Thyroid gland (tissue), 4 donors: ENCODE results near the gene DNAAF8.

ENCODE experiments used
- POLR2A ChIP-seq, 2 donors: fragments of 450-650 bp; IDR thresholded peaks; one replicate each; pipeline ENCODE4 v1.6.1; 2017; ENCODE audit warnings: antibody characterized with exemption in 2 of 2, mild to moderate bottlenecking in 2 of 2, moderate library complexity in 1 of 2
- TF ChIP-seq, protein P1 (sequence below), 6 experiments: fragments of 200-600 bp in 3 of 6; fragments of 450-650 bp in 3 of 6; sonication (generic) in 3 of 6; IDR thresholded peaks; one replicate each; pipeline ENCODE4 v1.5.1; 2016 to 2019; ENCODE audit warnings: antibody characterized with exemption in 6 of 6, mild to moderate bottlenecking in 2 of 6, inconsistent platforms in 1 of 6, moderate library complexity in 1 of 6

DNA sequence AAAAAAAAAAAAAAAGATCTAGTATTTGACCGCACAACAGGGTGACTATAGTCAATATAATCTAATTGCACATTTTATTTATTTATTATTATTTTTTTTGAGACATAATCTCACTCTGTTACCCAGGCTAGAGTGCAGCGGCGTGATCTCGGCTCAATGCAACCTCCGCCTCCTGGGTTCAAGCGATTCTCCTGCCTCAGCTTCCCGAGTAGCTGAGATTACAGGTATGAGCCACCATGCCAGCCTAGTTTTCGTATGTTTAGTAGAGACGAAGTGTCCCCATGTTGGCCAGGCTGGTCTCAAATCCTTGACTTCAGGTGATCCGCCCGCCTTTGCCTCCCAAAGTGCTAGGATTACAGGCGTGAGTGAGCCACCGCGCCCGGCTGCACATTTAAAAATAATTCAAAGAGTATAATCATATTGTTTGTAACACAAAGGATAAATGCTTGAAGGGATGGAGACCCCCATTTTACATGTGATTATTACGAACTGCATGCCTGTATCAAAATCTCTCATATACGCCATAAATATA, 1.1 kb upstream of the DNAAF8 start:
- no peak for TF ChIP-seq POLR2A (IDR thresholded peaks at IDR 0.05)
- TF ChIP-seq, protein P1, sequence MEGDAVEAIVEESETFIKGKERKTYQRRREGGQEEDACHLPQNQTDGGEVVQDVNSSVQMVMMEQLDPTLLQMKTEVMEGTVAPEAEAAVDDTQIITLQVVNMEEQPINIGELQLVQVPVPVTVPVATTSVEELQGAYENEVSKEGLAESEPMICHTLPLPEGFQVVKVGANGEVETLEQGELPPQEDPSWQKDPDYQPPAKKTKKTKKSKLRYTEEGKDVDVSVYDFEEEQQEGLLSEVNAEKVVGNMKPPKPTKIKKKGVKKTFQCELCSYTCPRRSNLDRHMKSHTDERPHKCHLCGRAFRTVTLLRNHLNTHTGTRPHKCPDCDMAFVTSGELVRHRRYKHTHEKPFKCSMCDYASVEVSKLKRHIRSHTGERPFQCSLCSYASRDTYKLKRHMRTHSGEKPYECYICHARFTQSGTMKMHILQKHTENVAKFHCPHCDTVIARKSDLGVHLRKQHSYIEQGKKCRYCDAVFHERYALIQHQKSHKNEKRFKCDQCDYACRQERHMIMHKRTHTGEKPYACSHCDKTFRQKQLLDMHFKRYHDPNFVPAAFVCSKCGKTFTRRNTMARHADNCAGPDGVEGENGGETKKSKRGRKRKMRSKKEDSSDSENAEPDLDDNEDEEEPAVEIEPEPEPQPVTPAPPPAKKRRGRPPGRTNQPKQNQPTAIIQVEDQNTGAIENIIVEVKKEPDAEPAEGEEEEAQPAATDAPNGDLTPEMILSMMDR (IDR thresholded peaks at IDR 0.05): no peak
